VCaP (cell line): Measurements from ENCODE around the gene ZNF831.

Experiments
- H3K27ac ChIP-seq: fragments of 450-650 bp; 2 replicates; pipeline ENCODE4 v1.5.1; 2017
- CTCF ChIP-seq: fragments of 450-650 bp; conservative IDR thresholded peaks from 2 replicates; pipeline ENCODE4 v1.5.1; 2017; ENCODE audit warnings: mild to moderate bottlenecking, moderate library complexity

ZNF831 gene

GRCh38 chr20:59221707-59222252 lies 58.2 kb downstream of the ZNF831 start:
- no peak for TF ChIP-seq CTCF
- peak overlapping the region; percentile 57; the same call in 1 of the 2 replicates for H3K27ac ChIP-seq

GRCh38 chr20:59222253-59223181 lies 58.9 kb downstream of the ZNF831 start:
- peak; percentile 99 for TF ChIP-seq CTCF
- H3K27ac ChIP-seq = peak overlapping the region; percentile 57; the same call in 1 of the 2 replicates

GRCh38 chr20:59223182-59223601 lies 59.6 kb downstream of the ZNF831 start:
- peak overlapping the region; percentile 57; the same call in 1 of the 2 replicates for H3K27ac ChIP-seq
- no peak for TF ChIP-seq CTCF

- H3K27ac ChIP-seq = no peak overlapping the region
- TF ChIP-seq CTCF = no peak
These were observed 60.1 kb downstream of the ZNF831 start for GRCh38 chr20:59223750-59224149.

- H3K27ac ChIP-seq = no peak overlapping the region
- TF ChIP-seq CTCF = no peak
These were observed 60.6 kb downstream of the ZNF831 start for GRCh38 chr20:59224236-59224635.

GRCh38 chr20:59230385-59230784 lies 66.8 kb downstream of the ZNF831 start:
- no peak overlapping the region for H3K27ac ChIP-seq
- TF ChIP-seq CTCF = no peak

- no peak overlapping the region for H3K27ac ChIP-seq
- TF ChIP-seq CTCF = no peak
These were observed 67.6 kb downstream of the ZNF831 start for GRCh38 chr20:59231124-59231804.
